ENCODE data around the gene GNAI1. TPM values are rescaled to one million over a fixed set of nuclear protein-coding genes. Genes with fewer than 3 reads are reported as not detected.

GNAI1 gene
- total RNA-seq, 1 donor from 2014 or later = 36.0 TPM

DNA sequence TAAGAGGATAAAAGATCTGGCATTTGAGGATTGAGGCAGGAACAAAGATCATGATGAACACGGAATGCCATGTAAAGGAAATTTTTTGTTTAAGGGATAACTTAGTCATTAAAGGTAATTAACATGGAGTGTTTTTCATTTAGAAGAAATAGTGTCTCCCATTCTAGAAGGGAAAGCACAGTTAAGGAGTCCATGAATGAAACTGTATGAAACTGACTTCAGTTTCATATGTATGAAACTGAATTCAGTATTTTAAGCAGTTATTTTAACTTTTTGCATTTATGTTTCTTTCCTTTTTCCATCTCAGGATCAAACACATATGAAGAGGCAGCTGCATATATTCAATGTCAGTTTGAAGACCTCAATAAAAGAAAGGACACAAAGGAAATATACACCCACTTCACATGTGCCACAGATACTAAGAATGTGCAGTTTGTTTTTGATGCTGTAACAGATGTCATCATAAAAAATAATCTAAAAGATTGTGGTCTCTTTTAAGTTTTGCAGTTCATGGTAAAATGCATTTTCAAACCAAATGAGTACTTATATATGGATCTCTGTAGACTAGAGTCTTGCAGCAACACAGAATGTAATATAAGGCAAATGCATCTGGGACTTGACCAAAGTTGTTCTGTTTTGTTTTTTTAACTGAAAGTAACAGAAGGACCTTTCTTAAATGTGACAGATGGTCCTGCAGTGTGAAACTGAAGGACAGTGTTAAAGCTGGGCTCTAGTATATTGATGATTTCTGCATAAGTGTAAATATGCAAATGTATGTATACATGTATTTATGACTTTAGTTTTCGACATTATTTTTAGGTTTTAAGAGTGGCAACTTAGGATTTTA, 82.6 kb downstream of the GNAI1 start:
- H3K27ac ChIP-seq = no peak overlapping the region

DNA sequence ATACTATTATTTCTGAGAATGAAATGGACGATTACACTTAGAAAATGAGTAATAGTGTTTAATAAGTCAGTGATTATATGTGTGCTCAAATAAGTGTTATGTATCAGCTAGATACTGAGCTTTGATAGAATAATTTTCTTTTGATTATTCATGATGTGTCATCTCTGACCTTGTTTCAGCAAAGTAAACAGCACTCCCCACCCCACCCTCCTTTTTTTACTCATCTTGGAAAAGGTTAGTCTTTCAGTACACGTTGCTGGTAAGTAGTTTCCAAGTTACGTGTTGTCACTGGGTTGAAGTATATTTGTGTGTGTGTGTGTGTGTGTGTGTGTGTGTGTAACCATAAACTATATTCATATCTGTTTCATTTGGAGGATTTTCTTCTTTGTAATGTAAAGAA, 84.1 kb downstream of the GNAI1 start:
- Histone ChIP-seq H3K27ac (no peak overlapping the region), H3K4me3 (no peak overlapping the region), H3K27me3 (no peaks in the 10 kb centered on the region), H3K36me3 (peaks cover 11% of the 10 kb centered on the region), H3K4me1 (no peaks in the 10 kb centered on the region), H3K9me3 (no peaks in the 10 kb centered on the region)
- TF ChIP-seq, protein P1, sequence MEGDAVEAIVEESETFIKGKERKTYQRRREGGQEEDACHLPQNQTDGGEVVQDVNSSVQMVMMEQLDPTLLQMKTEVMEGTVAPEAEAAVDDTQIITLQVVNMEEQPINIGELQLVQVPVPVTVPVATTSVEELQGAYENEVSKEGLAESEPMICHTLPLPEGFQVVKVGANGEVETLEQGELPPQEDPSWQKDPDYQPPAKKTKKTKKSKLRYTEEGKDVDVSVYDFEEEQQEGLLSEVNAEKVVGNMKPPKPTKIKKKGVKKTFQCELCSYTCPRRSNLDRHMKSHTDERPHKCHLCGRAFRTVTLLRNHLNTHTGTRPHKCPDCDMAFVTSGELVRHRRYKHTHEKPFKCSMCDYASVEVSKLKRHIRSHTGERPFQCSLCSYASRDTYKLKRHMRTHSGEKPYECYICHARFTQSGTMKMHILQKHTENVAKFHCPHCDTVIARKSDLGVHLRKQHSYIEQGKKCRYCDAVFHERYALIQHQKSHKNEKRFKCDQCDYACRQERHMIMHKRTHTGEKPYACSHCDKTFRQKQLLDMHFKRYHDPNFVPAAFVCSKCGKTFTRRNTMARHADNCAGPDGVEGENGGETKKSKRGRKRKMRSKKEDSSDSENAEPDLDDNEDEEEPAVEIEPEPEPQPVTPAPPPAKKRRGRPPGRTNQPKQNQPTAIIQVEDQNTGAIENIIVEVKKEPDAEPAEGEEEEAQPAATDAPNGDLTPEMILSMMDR (IDR thresholded peaks at IDR 0.05) = no peak
- DNase-seq (no peak), ATAC-seq (no peak)
- intact Hi-C loops (cut with DNase I) = no loop called here

More for the DNA sequence above, 82.6 kb downstream of the GNAI1 start:
- Histone ChIP-seq H3K9me3 (no peaks in the 10 kb centered on the region), H3K27me3 (no peaks in the 10 kb centered on the region), H3K4me1 (no peaks in the 10 kb centered on the region), H3K36me3 (peaks cover 23% of the 10 kb centered on the region), H3K4me3 (no peak overlapping the region)
- no peak for DNase-seq
- ATAC-seq = no peak
- intact Hi-C loops (cut with DNase I) = no loop called here
- TF ChIP-seq, protein P1 (IDR thresholded peaks at IDR 0.05) = no peak

DNA sequence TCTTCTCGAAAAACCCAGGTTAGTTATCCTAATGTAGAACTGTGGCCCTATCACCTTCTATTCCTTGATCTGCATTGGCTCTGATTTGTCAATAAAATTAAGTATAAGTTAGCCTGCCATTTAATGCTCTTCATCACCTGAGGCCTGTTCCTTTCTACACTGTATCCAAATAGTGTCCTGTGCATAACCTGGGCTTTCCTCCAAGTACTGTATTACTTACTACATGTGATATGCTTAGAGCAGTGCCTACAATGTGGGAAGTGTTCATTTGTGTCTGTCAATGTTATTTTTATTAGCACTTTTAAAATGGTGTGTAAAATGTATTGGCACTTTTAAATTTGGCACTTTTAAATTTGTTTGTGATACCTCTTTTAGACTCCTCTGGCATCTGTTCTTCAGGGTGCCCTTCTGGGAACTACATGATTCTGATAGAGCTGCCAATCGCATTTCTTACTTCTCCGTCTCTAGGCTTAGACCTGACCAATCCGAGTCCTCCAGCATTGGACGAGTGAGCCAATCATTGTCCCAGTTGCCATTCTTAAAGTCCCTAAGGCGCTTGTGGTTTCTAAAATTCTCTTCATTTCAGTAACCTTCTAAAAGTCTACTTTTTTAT, 85.5 kb downstream of the GNAI1 start:
- TF ChIP-seq, protein P1 (IDR thresholded peaks at IDR 0.05) = no peak
- DNase-seq = no peak
- H3K4me1 ChIP-seq = no peaks in the 10 kb centered on the region

DNA sequence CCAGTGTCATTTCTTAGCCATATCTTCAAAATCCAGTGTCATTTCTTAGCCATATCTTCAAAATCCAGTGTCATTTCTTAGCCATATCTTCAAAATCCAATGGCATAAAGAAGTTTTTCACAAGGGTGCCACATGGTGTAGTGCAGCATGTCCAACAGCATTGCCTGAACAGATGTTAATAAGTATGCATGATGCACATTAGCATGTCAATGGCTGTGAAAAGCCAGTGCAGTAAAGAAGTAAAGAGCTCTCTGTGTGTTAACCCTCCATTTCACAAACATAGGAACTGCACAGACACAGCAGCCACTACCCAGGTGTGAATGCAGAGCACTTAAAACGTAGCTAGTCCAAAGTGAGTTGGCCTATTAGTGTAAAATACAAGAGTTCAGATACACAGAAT, 89.8 kb downstream of the GNAI1 start:
- H3K4me1 ChIP-seq = no peaks in the 10 kb centered on the region
- H3K4me3 ChIP-seq = no peak overlapping the region
- TF ChIP-seq, protein P1 (IDR thresholded peaks at IDR 0.05) = no peak
- no peaks in the 10 kb centered on the region for H3K36me3 ChIP-seq
- no peak for DNase-seq
- H3K9me3 ChIP-seq = no peaks in the 10 kb centered on the region
- H3K27me3 ChIP-seq = no peaks in the 10 kb centered on the region
- intact Hi-C loops (cut with DNase I) = no loop called here
- no peak for ATAC-seq
- H3K27ac ChIP-seq = no peak overlapping the region

More for the DNA sequence above, 85.5 kb downstream of the GNAI1 start:
- intact Hi-C loops (cut with DNase I) = no loop called here
- Histone ChIP-seq H3K27me3 (no peaks in the 10 kb centered on the region), H3K9me3 (no peaks in the 10 kb centered on the region), H3K36me3 (no peaks in the 10 kb centered on the region), H3K27ac (no peak overlapping the region), H3K4me3 (no peak overlapping the region)
- ATAC-seq = no peak

DNA sequence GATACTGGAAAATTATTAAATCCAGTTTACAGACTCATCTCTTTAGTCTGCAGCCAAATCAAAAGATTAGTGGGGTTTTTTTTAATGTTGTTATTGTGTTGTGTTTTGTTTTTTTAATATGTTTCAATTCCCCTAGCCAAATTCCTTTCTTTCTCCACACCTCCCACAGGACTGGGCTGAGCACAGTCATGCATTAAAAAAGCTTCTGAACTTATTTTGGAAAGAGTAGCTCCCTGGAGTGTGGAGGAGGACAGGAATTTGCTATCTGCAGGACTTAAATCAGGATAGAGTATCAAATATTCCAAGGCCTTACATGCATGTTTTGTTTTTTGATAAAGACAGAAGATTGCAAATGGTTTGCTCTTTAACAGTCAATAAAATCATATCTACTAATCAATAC, 90.7 kb downstream of the GNAI1 start:
- intact Hi-C loops (cut with DNase I) = no loop called here
- Histone ChIP-seq H3K27me3 (no peaks in the 10 kb centered on the region), H3K9me3 (no peaks in the 10 kb centered on the region), H3K4me1 (no peaks in the 10 kb centered on the region), H3K4me3 (no peak overlapping the region), H3K27ac (no peak overlapping the region), H3K36me3 (no peaks in the 10 kb centered on the region)
- TF ChIP-seq, protein P1 (IDR thresholded peaks at IDR 0.05) = no peak
- no peak for ATAC-seq
- DNase-seq = no peak
